GM12878 (cell line): ENCODE data around the gene COX11. TPM values are rescaled to one million over a fixed set of nuclear protein-coding genes. Genes with fewer than 3 reads are reported as not detected.

Experiments
- CHD2 ChIP-seq: IDR thresholded peaks from 2 replicates; pipeline ENCODE4 v1.6.1; 2011; ENCODE audit warnings: low read depth, low read length, improper control_type of control experiment, borderline replicate concordance
- EP300 ChIP-seq, 2 experiments: fragments of 150-350 bp in 1 of 2; IDR thresholded peaks; 2 replicates each; pipeline ENCODE4 v1.6.1; 2011 to 2012; ENCODE audit warnings: low read depth in 2 of 2, low read length in 2 of 2, borderline replicate concordance in 1 of 2, improper control_type of control experiment in 1 of 2, inconsistent platforms in 1 of 2; ENCODE audit not compliant: control insufficient read depth in 1 of 2
- EZH2 ChIP-seq: IDR thresholded peaks from 2 replicates; pipeline ENCODE4 v1.6.1; 2012; ENCODE audit warnings: low read depth, mild to moderate bottlenecking, control low read depth, inconsistent platforms, low read length, borderline replicate concordance; ENCODE audit not compliant: control insufficient read depth
- HDAC6 ChIP-seq: fragments of 200-600 bp; sonication (generic); IDR thresholded peaks from one replicate; pipeline ENCODE4 v1.8.0; 2017; ENCODE audit warnings: antibody characterized with exemption; ENCODE audit not compliant: unreplicated experiment
- KDM1A ChIP-seq: fragments of 200-600 bp; sonication (generic); IDR thresholded peaks from 2 replicates; pipeline ENCODE4 v1.6.1; 2016; ENCODE audit warnings: borderline replicate concordance
- KLF5 ChIP-seq: fragments of 450-650 bp; IDR thresholded peaks from 2 replicates; pipeline ENCODE4 v1.6.1; 2014; ENCODE audit warnings: mild to moderate bottlenecking; ENCODE audit not compliant: partially characterized antibody
- MTA3 ChIP-seq: IDR thresholded peaks from 2 replicates; pipeline ENCODE4 v1.6.1; 2012; ENCODE audit warnings: low read length, inconsistent platforms, borderline replicate concordance
- MYB ChIP-seq: fragments of 150-350 bp; IDR thresholded peaks from 2 replicates; pipeline ENCODE4 v1.6.1; 2014; ENCODE audit warnings: mild to moderate bottlenecking, low read depth, low read length, borderline replicate concordance
- PAX5 ChIP-seq: IDR thresholded peaks from 2 replicates; pipeline ENCODE4 v1.6.1; 2011; ENCODE audit warnings: low read depth, low read length, borderline replicate concordance
- PML ChIP-seq: IDR thresholded peaks from 2 replicates; pipeline ENCODE4 v1.6.1; 2012; ENCODE audit warnings: low read length, inconsistent platforms
- POLR2A ChIP-seq: IDR thresholded peaks from 2 replicates; pipeline ENCODE4 v1.6.1; 2011; ENCODE audit warnings: low read depth, mild to moderate bottlenecking, low read length
- RELA ChIP-seq: fragments of 450-650 bp; IDR thresholded peaks from 2 replicates; pipeline ENCODE4 v1.8.0; 2014; ENCODE audit warnings: borderline replicate concordance; ENCODE audit not compliant: partially characterized antibody
- TARDBP ChIP-seq: IDR thresholded peaks from 2 replicates; pipeline ENCODE4 v1.6.1; 2016; ENCODE audit warnings: borderline replicate concordance
- TBL1XR1 ChIP-seq: IDR thresholded peaks from 2 replicates; pipeline ENCODE4 v1.6.1; 2012; ENCODE audit warnings: low read depth, low read length, improper control_type of control experiment
- TCF3 ChIP-seq: IDR thresholded peaks from 2 replicates; pipeline ENCODE4 v1.6.1; 2012; ENCODE audit warnings: low read depth, mild to moderate bottlenecking, low read length, borderline replicate concordance; ENCODE audit not compliant: insufficient read depth
- ZNF217 ChIP-seq: fragments of 450-650 bp; IDR thresholded peaks from 2 replicates; pipeline ENCODE4 v1.6.1; 2017; ENCODE audit warnings: antibody characterized with exemption, mild to moderate bottlenecking
- ZNF622 ChIP-seq: fragments of 450-650 bp; IDR thresholded peaks from 2 replicates; pipeline ENCODE4 v1.6.1; 2017; ENCODE audit warnings: mild to moderate bottlenecking, inconsistent platforms
- polyA plus RNA-seq, 11 experiments: library from polyadenylated mRNA; depleted of rRNA in 4 of 11; unstranded in 6 of 11; stranded (reverse) in 5 of 11; fragments of >200 nt; fragmentation: Nextera tagmentation in 4 of 11; fragmentation: Illumina TruSeq in 1 of 11; extraction: Ambion mirVana in 4 of 11; extraction: Trizol in 1 of 11; gene quantifications; 1 replicate in 1 of 11; 2 replicates in 10 of 11; pipeline versions ENCODE4 v1.2.1 to v1.2.3, GENCODE V29; 2011 to 2016; ENCODE audit warnings: inconsistent platforms in 2 of 11, missing spikeins in 2 of 11, low read depth in 1 of 11
- total RNA-seq, 4 experiments: library from RNA; depleted of rRNA in 3 of 4; stranded (reverse); fragments of >200 nt in 3 of 4; fragmentation: Illumina TruSeq in 1 of 4; extraction: Trizol in 1 of 4; gene quantifications; 2 replicates each; pipeline versions ENCODE4 v1.2.1 to v1.2.3, GENCODE V29; 2013 to 2021
- TF ChIP-seq, protein P1 (sequence below): IDR thresholded peaks from 2 replicates; pipeline ENCODE4 v1.6.1; 2012; ENCODE audit warnings: low read depth, low read length, improper control_type of control experiment
- TF ChIP-seq, protein P2 (sequence below), 3 experiments: IDR thresholded peaks in 2 of 3; conservative IDR thresholded peaks in 1 of 3; 2 replicates each; pipeline ENCODE4 v1.5.1; 2011; ENCODE audit warnings: low read depth in 3 of 3, low read length in 3 of 3, mild to moderate bottlenecking in 3 of 3, control low read depth in 2 of 3, moderate library complexity in 2 of 3, inconsistent platforms in 1 of 3, mixed read lengths in 1 of 3; ENCODE audit not compliant: control insufficient read depth in 2 of 3, insufficient read depth in 1 of 3; ENCODE audit errors: extremely low read depth in 1 of 3
- TF ChIP-seq, protein P3 (sequence below): fragments of 450-650 bp; IDR thresholded peaks from 2 replicates; pipeline ENCODE4 v1.6.1; 2018; ENCODE audit warnings: borderline replicate concordance, mild to moderate bottlenecking; ENCODE audit not compliant: partially characterized antibody
- TF ChIP-seq, protein P4 (sequence below): fragments of 150-350 bp; IDR thresholded peaks from 2 replicates; pipeline ENCODE4 v1.6.1; 2016; ENCODE audit warnings: low read depth, low read length

COX11 gene
- total and polyA plus RNA-seq, 10 of the 15 experiments (the other 5 are each of a cell fraction or from before 2014, with no cell fraction given): 13.8 to 69.4 (median 50.8) TPM

DNA sequence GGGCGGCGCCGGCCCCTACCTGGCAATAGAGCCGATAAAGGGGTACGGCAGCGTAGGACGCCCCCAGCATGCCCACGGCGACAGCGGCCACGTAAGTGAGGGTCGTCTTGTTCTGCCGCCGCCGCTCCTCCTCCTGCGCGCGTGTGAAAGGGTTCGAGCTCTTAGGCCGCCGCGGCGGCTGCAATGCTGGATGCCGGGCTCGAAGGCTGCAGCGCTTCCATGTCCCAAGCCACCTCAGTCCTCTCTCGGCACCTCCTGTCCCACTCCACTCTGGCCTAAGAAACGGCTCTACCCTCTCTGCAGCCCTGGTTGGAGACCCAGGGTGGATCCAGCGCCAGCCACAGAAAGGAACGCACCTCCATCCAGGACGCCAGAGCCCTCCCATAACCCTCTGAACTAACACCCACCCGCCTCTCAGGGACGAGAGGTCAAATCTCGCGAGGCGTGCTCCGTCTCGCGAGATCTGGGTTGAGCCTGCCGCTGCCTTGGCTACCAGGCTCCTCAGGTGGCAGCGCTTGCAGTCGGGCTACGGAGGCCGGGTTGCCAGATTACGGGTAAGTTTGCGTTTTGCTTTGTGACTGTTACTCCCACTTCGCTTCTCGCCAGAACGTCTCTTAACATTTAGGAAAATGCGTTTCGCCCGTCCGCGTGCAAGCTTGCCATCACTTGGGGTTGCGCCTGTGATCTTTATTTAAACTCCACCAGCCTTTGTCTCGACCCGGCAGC lies at the start of gene COX11, which contains the start of gene STXBP4 (continued):
- TF ChIP-seq, protein P1, sequence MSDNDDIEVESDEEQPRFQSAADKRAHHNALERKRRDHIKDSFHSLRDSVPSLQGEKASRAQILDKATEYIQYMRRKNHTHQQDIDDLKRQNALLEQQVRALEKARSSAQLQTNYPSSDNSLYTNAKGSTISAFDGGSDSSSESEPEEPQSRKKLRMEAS: no peak
- no peak for TF ChIP-seq KDM1A
- no peak for TF ChIP-seq TARDBP
- TF ChIP-seq, protein P2, sequence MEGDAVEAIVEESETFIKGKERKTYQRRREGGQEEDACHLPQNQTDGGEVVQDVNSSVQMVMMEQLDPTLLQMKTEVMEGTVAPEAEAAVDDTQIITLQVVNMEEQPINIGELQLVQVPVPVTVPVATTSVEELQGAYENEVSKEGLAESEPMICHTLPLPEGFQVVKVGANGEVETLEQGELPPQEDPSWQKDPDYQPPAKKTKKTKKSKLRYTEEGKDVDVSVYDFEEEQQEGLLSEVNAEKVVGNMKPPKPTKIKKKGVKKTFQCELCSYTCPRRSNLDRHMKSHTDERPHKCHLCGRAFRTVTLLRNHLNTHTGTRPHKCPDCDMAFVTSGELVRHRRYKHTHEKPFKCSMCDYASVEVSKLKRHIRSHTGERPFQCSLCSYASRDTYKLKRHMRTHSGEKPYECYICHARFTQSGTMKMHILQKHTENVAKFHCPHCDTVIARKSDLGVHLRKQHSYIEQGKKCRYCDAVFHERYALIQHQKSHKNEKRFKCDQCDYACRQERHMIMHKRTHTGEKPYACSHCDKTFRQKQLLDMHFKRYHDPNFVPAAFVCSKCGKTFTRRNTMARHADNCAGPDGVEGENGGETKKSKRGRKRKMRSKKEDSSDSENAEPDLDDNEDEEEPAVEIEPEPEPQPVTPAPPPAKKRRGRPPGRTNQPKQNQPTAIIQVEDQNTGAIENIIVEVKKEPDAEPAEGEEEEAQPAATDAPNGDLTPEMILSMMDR (IDR thresholded peaks at IDR 0.05 in 2 of 3, conservative IDR thresholded peaks at IDR 0.05 in 1 of 3; ENCODE audit: control insufficient read depth in 2 of 3, extremely low read depth in 1 of 3, insufficient read depth in 1 of 3, low read depth in 3 of 3, low read length in 3 of 3): peak in 1 of 3 experiments; percentile 47; a peak in 3 of 6 replicates
- 0 out of 2 replicates have a peak, but pooled peaks have one; percentile 59 for TF ChIP-seq TCF3
- peak; percentile 13; the same call in 1 of the 2 replicates for TF ChIP-seq ZNF217
- peak; percentile 60 for TF ChIP-seq RELA
- TF ChIP-seq PAX5: no peak
- peak; percentile 79 for TF ChIP-seq PML
- peak; percentile 94 for TF ChIP-seq POLR2A
- TF ChIP-seq ZNF622: no peak
- TF ChIP-seq, protein P3, sequence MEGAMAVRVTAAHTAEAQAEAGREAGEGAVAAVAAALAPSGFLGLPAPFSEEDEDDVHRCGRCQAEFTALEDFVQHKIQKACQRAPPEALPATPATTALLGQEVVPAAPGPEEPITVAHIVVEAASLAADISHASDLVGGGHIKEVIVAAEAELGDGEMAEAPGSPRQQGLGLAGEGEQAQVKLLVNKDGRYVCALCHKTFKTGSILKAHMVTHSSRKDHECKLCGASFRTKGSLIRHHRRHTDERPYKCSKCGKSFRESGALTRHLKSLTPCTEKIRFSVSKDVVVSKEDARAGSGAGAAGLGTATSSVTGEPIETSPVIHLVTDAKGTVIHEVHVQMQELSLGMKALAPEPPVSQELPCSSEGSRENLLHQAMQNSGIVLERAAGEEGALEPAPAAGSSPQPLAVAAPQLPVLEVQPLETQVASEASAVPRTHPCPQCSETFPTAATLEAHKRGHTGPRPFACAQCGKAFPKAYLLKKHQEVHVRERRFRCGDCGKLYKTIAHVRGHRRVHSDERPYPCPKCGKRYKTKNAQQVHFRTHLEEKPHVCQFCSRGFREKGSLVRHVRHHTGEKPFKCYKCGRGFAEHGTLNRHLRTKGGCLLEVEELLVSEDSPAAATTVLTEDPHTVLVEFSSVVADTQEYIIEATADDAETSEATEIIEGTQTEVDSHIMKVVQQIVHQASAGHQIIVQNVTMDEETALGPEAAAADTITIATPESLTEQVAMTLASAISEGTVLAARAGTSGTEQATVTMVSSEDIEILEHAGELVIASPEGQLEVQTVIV: peak; percentile 25
- TF ChIP-seq HDAC6: no peak
- TF ChIP-seq EZH2: no peak
- TF ChIP-seq KLF5: no peak
- TF ChIP-seq, protein P4, sequence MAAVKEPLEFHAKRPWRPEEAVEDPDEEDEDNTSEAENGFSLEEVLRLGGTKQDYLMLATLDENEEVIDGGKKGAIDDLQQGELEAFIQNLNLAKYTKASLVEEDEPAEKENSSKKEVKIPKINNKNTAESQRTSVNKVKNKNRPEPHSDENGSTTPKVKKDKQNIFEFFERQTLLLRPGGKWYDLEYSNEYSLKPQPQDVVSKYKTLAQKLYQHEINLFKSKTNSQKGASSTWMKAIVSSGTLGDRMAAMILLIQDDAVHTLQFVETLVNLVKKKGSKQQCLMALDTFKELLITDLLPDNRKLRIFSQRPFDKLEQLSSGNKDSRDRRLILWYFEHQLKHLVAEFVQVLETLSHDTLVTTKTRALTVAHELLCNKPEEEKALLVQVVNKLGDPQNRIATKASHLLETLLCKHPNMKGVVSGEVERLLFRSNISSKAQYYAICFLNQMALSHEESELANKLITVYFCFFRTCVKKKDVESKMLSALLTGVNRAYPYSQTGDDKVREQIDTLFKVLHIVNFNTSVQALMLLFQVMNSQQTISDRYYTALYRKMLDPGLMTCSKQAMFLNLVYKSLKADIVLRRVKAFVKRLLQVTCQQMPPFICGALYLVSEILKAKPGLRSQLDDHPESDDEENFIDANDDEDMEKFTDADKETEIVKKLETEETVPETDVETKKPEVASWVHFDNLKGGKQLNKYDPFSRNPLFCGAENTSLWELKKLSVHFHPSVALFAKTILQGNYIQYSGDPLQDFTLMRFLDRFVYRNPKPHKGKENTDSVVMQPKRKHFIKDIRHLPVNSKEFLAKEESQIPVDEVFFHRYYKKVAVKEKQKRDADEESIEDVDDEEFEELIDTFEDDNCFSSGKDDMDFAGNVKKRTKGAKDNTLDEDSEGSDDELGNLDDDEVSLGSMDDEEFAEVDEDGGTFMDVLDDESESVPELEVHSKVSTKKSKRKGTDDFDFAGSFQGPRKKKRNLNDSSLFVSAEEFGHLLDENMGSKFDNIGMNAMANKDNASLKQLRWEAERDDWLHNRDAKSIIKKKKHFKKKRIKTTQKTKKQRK: no peak
- no peak; the same call in 1 of the 2 replicates for TF ChIP-seq MTA3
- peak; percentile 100 for TF ChIP-seq CHD2
- no peak for TF ChIP-seq EP300 (IDR thresholded peaks at IDR 0.05; ENCODE audit: borderline replicate concordance in 1 of 2, control insufficient read depth in 1 of 2, low read depth in 2 of 2, low read length in 2 of 2)
- no peak for TF ChIP-seq TBL1XR1
- TF ChIP-seq MYB: no peak
